Measurements from ENCODE around the gene SLC9C2.
"Not testable (repeated sequence)": the region's sequence is repeated elsewhere in the genome, so short reads cannot be mapped to it uniquely, and the experiment has no call there.

The SLC9C2 gene

GRCh38 chr1:173603056-173603591 is at the start of gene SLC9C2:
TSS of gene SLC9C2 (minus strand) at chr1:173603072. CDS start at chr1:173601776, 1,296 bp downstream.
- no peak within 1 kb of the TSS for H3K4me3 ChIP-seq (ENCODE audit: low read depth, low read length)

GRCh38 chr1:173648880-173649605 is 46.2 kb upstream of the SLC9C2 start:
- no peak overlapping the region for H3K4me3 ChIP-seq (ENCODE audit: low read depth, low read length)

GRCh38 chr1:173646656-173647055 is 43.8 kb upstream of the SLC9C2 start:
- no peak overlapping the region for H3K4me3 ChIP-seq (ENCODE audit: low read depth, low read length)

- not testable (repeated sequence) for H3K4me3 ChIP-seq (ENCODE audit: low read depth, low read length)
Measured at GRCh38 chr1:173642450-173643139, 39.7 kb upstream of the SLC9C2 start.

- no peak overlapping the region for H3K4me3 ChIP-seq (ENCODE audit: low read depth, low read length)
Measured at GRCh38 chr1:173639102-173639501, 36.2 kb upstream of the SLC9C2 start.

- H3K4me3 ChIP-seq (ENCODE audit: low read depth, low read length), result peak overlapping the region; percentile 34
Measured at GRCh38 chr1:173638043-173639021, 35.5 kb upstream of the SLC9C2 start.

GRCh38 chr1:173637236-173638042 is 34.6 kb upstream of the SLC9C2 start:
- H3K4me3 ChIP-seq (ENCODE audit: low read depth, low read length), result peak overlapping the region; percentile 34

GRCh38 chr1:173635116-173635515 is 32.2 kb upstream of the SLC9C2 start, which contains the start of gene TEX50:
TSS of gene TEX50 (plus strand) at chr1:173635338. CDS start at chr1:173635522, 184 bp downstream.
- no peak within 1 kb of the TSS for H3K4me3 ChIP-seq (ENCODE audit: low read depth, low read length)

GRCh38 chr1:173628888-173629287 is 26.0 kb upstream of the SLC9C2 start:
- H3K4me3 ChIP-seq (ENCODE audit: low read depth, low read length), result no peak overlapping the region

GRCh38 chr1:173627269-173627668 is 24.4 kb upstream of the SLC9C2 start:
- H3K4me3 ChIP-seq (ENCODE audit: low read depth, low read length), result no peak overlapping the region

GRCh38 chr1:173616859-173617258 is 14.0 kb upstream of the SLC9C2 start:
- no peak overlapping the region for H3K4me3 ChIP-seq (ENCODE audit: low read depth, low read length)

GRCh38 chr1:173613086-173613485 is 10.2 kb upstream of the SLC9C2 start:
- not testable (repeated sequence) for H3K4me3 ChIP-seq (ENCODE audit: low read depth, low read length)

GRCh38 chr1:173608503-173609216 is 5.8 kb upstream of the SLC9C2 start:
- H3K4me3 ChIP-seq (ENCODE audit: low read depth, low read length), result no peak overlapping the region

- H3K4me3 ChIP-seq (ENCODE audit: low read depth, low read length), result no peak overlapping the region
Measured at GRCh38 chr1:173601588-173601987, 1.3 kb downstream of the SLC9C2 start.

- H3K4me3 ChIP-seq (ENCODE audit: low read depth, low read length), result no peak overlapping the region
Measured at GRCh38 chr1:173596097-173596825, 6.6 kb downstream of the SLC9C2 start.

GRCh38 chr1:173591138-173591537 is 11.7 kb downstream of the SLC9C2 start:
- H3K4me3 ChIP-seq (ENCODE audit: low read depth, low read length), result not testable (repeated sequence)

GRCh38 chr1:173590557-173590956 is 12.3 kb downstream of the SLC9C2 start:
- no peak overlapping the region for H3K4me3 ChIP-seq (ENCODE audit: low read depth, low read length)

- no peak overlapping the region for H3K4me3 ChIP-seq (ENCODE audit: low read depth, low read length)
Measured at GRCh38 chr1:173581383-173582079, 21.3 kb downstream of the SLC9C2 start.
